Stimulated activated effector memory CD8-positive, alpha-beta T cell treated with anti-CD3 and anti-CD28 coated beads, Interleukin-12 subunit alpha, Interleukin-12 subunit beta, amount 100 ng/mL, for 72 hours (primary cell): ENCODE data around the gene DYNC1LI1.

ENCODE experiments used
- ATAC-seq: fragments of 150-1000 bp; cut with Tn5 transposase; 2 replicates; pipeline ENCODE4 v1.10.0; 2021
- DNase-seq, 2 donors: peaks; one replicate each; pipeline ENCODE4 v3.0.0; 2021 to 2022; ENCODE audit warnings: low spot score in 2 of 2
- H3K27ac Mint-ChIP-seq: one replicate; pipeline ENCODE4 v1.8.0; 2022; ENCODE audit warnings: mild to moderate bottlenecking, mixed read lengths
- H3K36me3 Mint-ChIP-seq: one replicate; pipeline ENCODE4 v1.8.0; 2022; ENCODE audit warnings: mild to moderate bottlenecking, mixed read lengths
- H3K4me1 Mint-ChIP-seq: one replicate; pipeline ENCODE4 v1.8.0; 2022; ENCODE audit warnings: mixed read lengths
- H3K4me3 Mint-ChIP-seq: one replicate; pipeline ENCODE4 v1.8.0; 2022; ENCODE audit warnings: mild to moderate bottlenecking, mixed read lengths
- H3K9me3 Mint-ChIP-seq: one replicate; pipeline ENCODE4 v1.8.0; 2022; ENCODE audit warnings: mixed read lengths

Gene DYNC1LI1

DNA sequence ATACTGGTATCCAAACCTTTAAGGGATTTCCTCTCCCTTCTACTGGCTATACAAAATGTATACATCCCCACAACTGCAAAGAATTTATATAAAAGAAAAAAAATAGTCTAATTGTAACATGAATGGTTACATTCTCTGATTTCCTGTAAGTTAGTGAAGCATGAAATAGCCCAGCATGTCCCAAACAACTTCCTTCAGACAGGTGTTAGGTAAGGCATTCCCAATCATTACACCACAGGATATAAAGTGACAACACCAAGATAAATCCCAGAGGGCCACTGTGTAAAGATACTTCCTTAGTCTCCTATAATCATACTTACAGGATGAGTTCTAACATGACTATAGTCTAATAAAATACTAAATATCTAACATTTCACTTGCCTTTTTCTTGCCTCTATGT is 75.6 kb downstream of the DYNC1LI1 start:
- Mint-ChIP-seq H3K4me1 (peaks cover 24% of the 10 kb centered on the region), H3K36me3 (peaks cover 58% of the 10 kb centered on the region), H3K27ac (no peak overlapping the region), H3K9me3 (no peaks in the 10 kb centered on the region), H3K4me3 (no peak overlapping the region)
- ATAC-seq: no peak
- no peak for DNase-seq

- peaks cover 16% of the 10 kb centered on the region for H3K4me1 Mint-ChIP-seq
- DNase-seq: no peak
- no peak overlapping the region for H3K4me3 Mint-ChIP-seq
- H3K27ac Mint-ChIP-seq: no peak overlapping the region
- no peaks in the 10 kb centered on the region for H3K9me3 Mint-ChIP-seq
- H3K36me3 Mint-ChIP-seq: peaks cover 45% of the 10 kb centered on the region
- peak; percentile 86 for ATAC-seq
Measured at GRCh38 chr3:32493437-32494414, 76.9 kb downstream of the DYNC1LI1 start.

- no peak overlapping the region for H3K27ac Mint-ChIP-seq
- peaks cover 9% of the 10 kb centered on the region for H3K4me1 Mint-ChIP-seq
- DNase-seq (no peak), ATAC-seq (peak; percentile 73)
- no peak overlapping the region for H3K4me3 Mint-ChIP-seq
- H3K36me3 Mint-ChIP-seq: peaks cover 36% of the 10 kb centered on the region
- H3K9me3 Mint-ChIP-seq: no peaks in the 10 kb centered on the region
Measured at GRCh38 chr3:32492684-32493436, 77.8 kb downstream of the DYNC1LI1 start.

DNA sequence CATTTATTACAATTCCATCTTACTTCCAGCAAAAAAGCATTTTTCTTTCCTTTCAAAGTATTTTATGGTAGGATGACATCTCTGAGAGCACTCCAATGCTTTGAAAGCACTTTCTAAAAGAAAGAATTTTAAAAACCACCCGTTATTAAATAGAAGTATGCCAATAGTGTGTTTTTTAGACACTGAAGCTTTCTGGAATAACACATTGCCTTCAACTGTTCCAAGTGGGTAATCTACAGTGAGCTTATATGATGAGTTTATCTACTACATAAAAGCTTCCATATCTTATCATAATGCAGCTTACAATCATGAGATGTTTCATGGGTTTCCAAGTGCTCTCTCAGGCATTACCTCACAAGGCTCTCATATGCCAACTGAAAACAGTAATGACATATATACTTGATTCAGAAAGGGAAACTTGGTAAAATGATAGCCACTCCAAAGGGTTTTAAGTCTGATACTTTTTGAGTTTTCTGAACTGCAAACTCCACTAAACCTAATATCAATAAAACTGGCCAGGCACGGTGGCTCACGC is 82.1 kb downstream of the DYNC1LI1 start:
- H3K4me3 Mint-ChIP-seq: no peak overlapping the region
- no peak overlapping the region for H3K27ac Mint-ChIP-seq
- peaks cover 8% of the 10 kb centered on the region for H3K4me1 Mint-ChIP-seq
- DNase-seq (no peak), ATAC-seq (no peak)
- H3K36me3 Mint-ChIP-seq: no peaks in the 10 kb centered on the region
- no peaks in the 10 kb centered on the region for H3K9me3 Mint-ChIP-seq

GRCh38 chr3:32487781-32488473 is 82.7 kb downstream of the DYNC1LI1 start:
- peaks cover 10% of the 10 kb centered on the region for H3K4me1 Mint-ChIP-seq
- H3K27ac Mint-ChIP-seq: no peak overlapping the region
- no peaks in the 10 kb centered on the region for H3K36me3 Mint-ChIP-seq

GRCh38 chr3:32484436-32484835 is 86.2 kb downstream of the DYNC1LI1 start:
- H3K4me3 Mint-ChIP-seq: no peak overlapping the region
- no peak overlapping the region for H3K27ac Mint-ChIP-seq
- H3K36me3 Mint-ChIP-seq: no peaks in the 10 kb centered on the region
- ATAC-seq: no peak
- no peak for DNase-seq
- H3K4me1 Mint-ChIP-seq: peaks cover 21% of the 10 kb centered on the region
- no peaks in the 10 kb centered on the region for H3K9me3 Mint-ChIP-seq

More at GRCh38 chr3:32487781-32488473, 82.7 kb downstream of the DYNC1LI1 start:
- Mint-ChIP-seq H3K4me3 (no peak overlapping the region), H3K9me3 (no peaks in the 10 kb centered on the region)
- DNase-seq: no peak
- no peak for ATAC-seq

DNA sequence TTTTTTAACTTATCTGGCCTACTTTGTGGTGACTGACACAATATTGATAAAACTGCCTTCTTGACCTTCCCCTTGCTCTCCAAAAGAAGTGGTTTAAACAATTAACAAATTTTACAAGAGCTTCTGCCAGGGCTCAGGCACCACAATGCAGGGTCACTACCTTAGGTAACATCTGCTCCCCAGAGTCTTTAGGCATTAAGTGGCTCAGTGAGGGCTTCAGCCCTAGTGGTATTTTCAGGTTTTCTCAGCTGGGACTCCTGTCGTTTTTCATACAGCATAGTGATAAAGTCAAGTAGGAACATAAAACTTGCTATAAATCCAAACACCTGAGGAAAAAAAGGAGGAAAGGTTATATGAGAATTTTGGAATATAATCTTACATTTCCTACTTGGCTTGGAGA is 86.9 kb downstream of the DYNC1LI1 start:
- Mint-ChIP-seq H3K4me1 (peaks cover 21% of the 10 kb centered on the region), H3K36me3 (no peaks in the 10 kb centered on the region), H3K9me3 (no peaks in the 10 kb centered on the region), H3K27ac (no peak overlapping the region), H3K4me3 (no peak overlapping the region)
- ATAC-seq (no peak), DNase-seq (no peak)

- ATAC-seq: no peak
- Mint-ChIP-seq H3K9me3 (no peaks in the 10 kb centered on the region), H3K4me3 (no peak overlapping the region), H3K36me3 (no peaks in the 10 kb centered on the region), H3K4me1 (peaks cover 28% of the 10 kb centered on the region), H3K27ac (peak overlapping the region; percentile 83)
- DNase-seq: no peak
Measured at GRCh38 chr3:32482693-32483092, 88.0 kb downstream of the DYNC1LI1 start.

DNA sequence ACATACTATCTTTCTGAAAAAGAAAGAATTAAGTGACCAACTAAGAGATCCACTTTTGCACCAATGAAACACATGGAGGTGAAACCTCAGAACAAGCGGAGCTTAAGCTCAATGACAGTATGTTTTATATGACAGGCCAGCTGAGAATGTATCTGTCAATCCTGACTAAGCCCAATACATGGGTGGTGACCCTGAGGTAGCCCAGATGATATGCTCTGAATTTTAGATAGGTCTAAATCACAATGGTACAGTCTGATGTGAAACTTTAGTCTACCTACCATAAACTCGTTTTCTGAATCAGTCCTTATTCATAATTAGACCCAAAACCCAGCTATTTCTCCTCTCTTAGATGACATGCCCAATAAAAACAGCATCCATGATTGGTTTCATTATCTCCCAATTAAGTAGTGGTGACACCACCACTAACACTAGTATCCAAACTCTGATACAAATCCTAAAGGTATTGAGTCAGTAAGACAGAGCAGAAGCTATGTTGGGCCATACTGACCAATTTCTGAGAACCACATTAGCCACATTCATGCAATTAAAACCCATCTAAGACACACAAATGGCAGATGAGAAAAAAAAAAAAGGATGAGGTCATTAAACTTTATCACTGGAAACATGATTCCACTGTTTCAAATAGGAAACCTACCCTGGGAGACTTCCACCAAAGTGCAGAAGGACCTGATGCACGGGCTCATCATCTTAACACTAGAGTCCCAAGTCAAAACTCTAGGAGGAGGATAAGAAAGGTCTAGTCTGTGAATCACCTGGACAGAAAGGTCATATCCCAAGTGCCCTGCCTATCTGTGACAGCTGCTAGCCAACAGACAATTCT is 88.6 kb downstream of the DYNC1LI1 start:
- ATAC-seq: peak; percentile 92
- Mint-ChIP-seq H3K27ac (peak overlapping the region; percentile 83), H3K4me1 (peaks cover 32% of the 10 kb centered on the region), H3K4me3 (no peak overlapping the region), H3K36me3 (no peaks in the 10 kb centered on the region), H3K9me3 (no peaks in the 10 kb centered on the region)
- DNase-seq: no peak

DNA sequence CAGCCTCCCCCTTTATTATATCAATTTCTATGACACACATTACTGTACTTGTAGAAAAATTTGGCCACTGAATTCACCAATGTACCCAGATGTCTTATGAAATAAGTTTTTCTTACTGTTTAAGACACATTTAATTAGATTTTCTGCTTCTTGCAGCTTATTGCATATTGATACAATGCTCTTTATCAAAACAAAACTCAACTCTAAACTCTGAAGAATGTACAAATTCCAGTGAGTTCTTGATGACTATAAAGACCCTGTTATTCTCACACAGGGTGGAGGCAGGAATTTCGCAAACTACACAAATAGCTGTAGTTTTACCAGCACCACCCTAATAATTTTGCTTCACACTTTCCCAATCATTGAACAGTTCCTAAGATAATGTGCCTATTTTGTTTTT is 90.1 kb downstream of the DYNC1LI1 start:
- Mint-ChIP-seq H3K9me3 (no peaks in the 10 kb centered on the region), H3K4me1 (peaks cover 36% of the 10 kb centered on the region), H3K27ac (peak overlapping the region; percentile 54), H3K36me3 (no peaks in the 10 kb centered on the region), H3K4me3 (no peak overlapping the region)
- no peak for DNase-seq
- ATAC-seq: no peak
